ENCODE results near the gene ACTL8.

ACTL8 gene

DNA sequence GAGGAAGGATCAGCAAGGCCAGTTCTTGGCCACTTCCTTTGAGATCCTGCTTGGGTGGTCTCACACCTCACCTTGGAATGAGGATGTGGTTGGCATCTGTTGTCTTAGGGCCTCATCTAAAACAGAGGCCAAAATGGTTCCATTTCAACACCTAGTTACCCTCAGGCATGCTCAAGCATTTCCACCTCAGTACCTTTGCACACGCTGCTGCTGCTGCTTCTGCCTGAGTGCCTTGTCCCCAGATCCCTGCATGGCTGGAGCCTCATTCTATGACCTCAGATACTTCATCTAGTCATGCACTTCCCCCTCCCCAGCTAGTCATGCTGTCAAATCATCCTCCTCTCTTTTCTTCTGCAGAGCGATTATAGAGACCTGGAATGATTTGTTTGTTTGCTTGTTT, 86.8 kb downstream of the ACTL8 start:
- no peak for DNase-seq (ENCODE audit: low read depth)
- no peak overlapping the region for H3K4me3 ChIP-seq (ENCODE audit: control insufficient read depth, low read depth, low read length)
- TF ChIP-seq, protein P1, sequence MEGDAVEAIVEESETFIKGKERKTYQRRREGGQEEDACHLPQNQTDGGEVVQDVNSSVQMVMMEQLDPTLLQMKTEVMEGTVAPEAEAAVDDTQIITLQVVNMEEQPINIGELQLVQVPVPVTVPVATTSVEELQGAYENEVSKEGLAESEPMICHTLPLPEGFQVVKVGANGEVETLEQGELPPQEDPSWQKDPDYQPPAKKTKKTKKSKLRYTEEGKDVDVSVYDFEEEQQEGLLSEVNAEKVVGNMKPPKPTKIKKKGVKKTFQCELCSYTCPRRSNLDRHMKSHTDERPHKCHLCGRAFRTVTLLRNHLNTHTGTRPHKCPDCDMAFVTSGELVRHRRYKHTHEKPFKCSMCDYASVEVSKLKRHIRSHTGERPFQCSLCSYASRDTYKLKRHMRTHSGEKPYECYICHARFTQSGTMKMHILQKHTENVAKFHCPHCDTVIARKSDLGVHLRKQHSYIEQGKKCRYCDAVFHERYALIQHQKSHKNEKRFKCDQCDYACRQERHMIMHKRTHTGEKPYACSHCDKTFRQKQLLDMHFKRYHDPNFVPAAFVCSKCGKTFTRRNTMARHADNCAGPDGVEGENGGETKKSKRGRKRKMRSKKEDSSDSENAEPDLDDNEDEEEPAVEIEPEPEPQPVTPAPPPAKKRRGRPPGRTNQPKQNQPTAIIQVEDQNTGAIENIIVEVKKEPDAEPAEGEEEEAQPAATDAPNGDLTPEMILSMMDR (IDR thresholded peaks at IDR 0.05; ENCODE audit: control insufficient read depth, insufficient read depth, low read depth, low read length, missing control alignments), result no peak

DNA sequence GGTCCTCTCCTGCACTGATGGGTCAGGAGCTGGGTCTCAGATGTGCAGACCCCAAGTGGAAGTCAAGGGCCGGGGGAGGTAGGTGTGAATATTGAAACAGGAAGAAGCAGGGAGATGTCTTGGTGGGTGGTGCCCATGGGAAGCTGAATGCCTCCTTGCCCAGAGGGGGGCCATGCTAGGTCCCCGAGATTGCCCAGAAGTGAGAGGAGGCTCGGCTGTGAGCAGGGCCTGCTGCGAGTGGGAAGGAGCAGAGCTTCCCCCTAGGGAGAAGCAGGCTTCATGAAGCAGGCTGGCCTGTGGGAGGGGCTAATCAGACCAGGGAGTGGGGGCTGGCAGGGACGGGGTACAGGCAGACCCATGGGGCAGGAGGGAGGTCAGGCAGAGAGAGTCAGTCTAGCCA, 87.6 kb downstream of the ACTL8 start:
- DNase-seq (ENCODE audit: low read depth), result no peak
- no peak overlapping the region for H3K4me3 ChIP-seq (ENCODE audit: control insufficient read depth, low read depth, low read length)
- TF ChIP-seq, protein P1 (IDR thresholded peaks at IDR 0.05; ENCODE audit: control insufficient read depth, insufficient read depth, low read depth, low read length, missing control alignments), result no peak

DNA sequence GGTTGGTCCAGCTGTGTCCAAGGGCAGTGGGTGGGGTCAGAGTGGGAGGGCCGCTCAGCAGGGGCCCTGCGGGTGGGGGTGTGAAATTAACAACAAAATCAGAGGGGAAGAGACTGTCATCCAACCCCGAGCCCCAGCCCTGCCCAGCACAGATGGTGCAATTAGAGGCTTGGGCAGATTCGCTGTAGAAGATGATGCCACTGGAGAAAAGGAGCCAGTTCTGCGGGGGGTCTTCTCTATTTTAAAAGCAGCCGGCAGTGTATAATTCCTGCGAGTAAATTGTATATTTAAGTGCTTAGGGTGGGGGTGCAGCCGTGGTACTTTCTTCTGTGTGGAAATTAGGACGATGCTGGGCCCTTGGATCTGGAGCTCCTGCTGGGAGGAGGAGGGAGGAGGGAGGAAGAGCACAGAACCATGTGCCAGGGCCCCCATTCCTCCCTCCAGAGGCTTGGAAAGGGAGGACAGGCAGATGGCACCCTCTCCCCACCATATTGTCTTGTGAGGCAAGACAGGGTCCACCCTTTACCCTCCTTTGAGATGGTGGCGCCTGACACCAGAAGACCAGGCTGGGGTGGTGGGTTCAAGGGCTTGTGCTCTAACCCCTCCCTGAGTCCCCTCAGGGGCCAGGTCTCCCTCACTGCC, 89.2 kb downstream of the ACTL8 start:
- H3K4me3 ChIP-seq (ENCODE audit: control insufficient read depth, low read depth, low read length), result no peak overlapping the region
- no peak for DNase-seq (ENCODE audit: low read depth)
- TF ChIP-seq, protein P1 (IDR thresholded peaks at IDR 0.05; ENCODE audit: control insufficient read depth, insufficient read depth, low read depth, low read length, missing control alignments), result no peak

DNA sequence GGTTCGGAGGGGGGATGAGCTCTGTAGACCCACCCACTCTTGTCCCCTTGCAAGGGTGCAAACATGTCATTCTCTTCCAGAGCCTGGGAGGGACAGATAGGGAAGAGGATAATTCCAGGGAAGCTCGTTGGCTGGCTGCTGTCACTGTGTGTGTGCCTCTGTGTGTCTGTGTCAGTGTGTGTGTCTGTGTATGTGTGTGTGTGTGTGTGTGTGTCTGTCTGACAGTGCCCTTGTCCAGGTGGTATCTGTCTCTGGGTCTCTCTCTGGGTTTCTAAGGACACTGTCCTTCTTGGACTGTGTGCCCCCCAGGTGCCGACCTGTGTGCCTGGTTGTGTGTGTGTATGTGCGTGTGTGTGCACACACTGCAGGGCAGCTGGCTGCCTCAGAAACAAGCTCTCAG, 90.5 kb downstream of the ACTL8 start:
- TF ChIP-seq, protein P1 (IDR thresholded peaks at IDR 0.05; ENCODE audit: control insufficient read depth, insufficient read depth, low read depth, low read length, missing control alignments), result no peak
- DNase-seq (ENCODE audit: low read depth), result no peak
- no peak overlapping the region for H3K4me3 ChIP-seq (ENCODE audit: control insufficient read depth, low read depth, low read length)

DNA sequence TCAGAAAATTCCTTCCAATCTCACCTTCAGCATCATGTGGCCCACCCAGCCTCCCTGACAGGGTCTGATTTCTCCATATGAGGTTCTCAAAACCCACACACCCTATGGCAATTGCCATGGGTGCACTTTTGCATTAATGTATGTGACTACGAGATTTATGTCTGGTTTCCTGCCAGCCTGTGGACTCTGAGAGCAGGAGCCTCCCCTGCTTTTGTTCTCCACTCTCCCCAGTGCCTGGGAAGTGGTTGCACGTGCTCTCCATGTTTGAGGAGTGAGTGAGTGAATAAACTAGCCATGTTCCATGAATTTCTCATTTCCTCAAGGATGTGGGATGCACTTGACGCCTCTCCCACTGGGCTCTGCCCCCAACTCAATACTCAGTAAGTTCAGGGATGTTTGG, 91.2 kb downstream of the ACTL8 start:
- no peak for DNase-seq (ENCODE audit: low read depth)
- no peak overlapping the region for H3K4me3 ChIP-seq (ENCODE audit: control insufficient read depth, low read depth, low read length)
- TF ChIP-seq, protein P1 (IDR thresholded peaks at IDR 0.05; ENCODE audit: control insufficient read depth, insufficient read depth, low read depth, low read length, missing control alignments), result no peak

DNA sequence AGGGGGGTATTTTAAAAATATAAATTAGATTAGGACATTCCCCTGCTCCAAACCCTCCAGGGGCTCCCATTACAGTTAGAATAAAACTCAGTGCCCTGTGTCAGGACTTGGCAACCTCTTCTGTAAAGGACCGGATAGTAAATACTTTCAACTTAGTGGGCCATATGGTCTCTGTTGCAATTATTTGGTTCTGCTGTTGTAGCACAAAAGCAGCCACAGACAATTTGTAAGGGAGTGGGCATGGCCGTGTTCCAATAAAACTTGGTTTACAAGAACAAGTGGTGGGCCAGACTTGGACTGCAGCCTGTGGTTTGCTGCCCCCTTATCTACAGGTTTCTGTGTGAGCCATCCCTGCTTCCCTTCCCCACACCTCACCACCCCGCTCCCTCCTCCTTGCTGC, 92.0 kb downstream of the ACTL8 start:
- no peak for DNase-seq (ENCODE audit: low read depth)
- TF ChIP-seq, protein P1 (IDR thresholded peaks at IDR 0.05; ENCODE audit: control insufficient read depth, insufficient read depth, low read depth, low read length, missing control alignments), result no peak
- no peak overlapping the region for H3K4me3 ChIP-seq (ENCODE audit: control insufficient read depth, low read depth, low read length)

DNA sequence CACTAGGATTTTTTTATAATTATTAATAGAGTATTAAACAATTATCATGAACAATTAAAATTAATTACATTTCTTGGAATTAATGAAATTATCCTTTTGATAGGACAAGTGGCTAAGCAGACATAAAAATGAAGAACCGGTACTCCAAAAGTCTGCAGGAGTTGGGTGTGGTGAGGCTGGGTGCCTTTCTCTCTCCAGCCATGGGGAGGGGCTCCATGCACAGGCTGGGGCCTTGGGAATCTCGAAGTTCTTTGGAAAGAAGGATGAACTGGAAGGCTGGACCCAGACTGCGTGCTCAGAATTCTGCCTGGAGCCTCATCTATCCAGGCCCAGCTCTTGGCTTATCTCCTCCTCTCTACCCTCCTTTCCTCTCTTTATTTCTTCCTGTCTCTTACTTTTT, 94.1 kb downstream of the ACTL8 start:
- TF ChIP-seq, protein P1 (IDR thresholded peaks at IDR 0.05; ENCODE audit: control insufficient read depth, insufficient read depth, low read depth, low read length, missing control alignments), result peak; percentile 67

More for the DNA sequence above, 94.1 kb downstream of the ACTL8 start:
- no peak overlapping the region for H3K4me3 ChIP-seq (ENCODE audit: control insufficient read depth, low read depth, low read length)
- DNase-seq (ENCODE audit: low read depth), result no peak

Measured in AG09309 (cell line).